Measurements from ENCODE around the gene SYNPR. TPM values are rescaled to one million over a fixed set of nuclear protein-coding genes. Genes with fewer than 3 reads are reported as not detected.

SYNPR gene
- total RNA-seq, 2 experiments from 2014 or later, result not detected

- no peak overlapping the region for H3K27ac ChIP-seq (ENCODE audit: low read depth, low read length, poor library complexity, severe bottlenecking)
- H3K9me2 ChIP-seq (ENCODE audit: insufficient read depth, low read length), result no peaks in the 10 kb centered on the region
- ChIA-PET CTCF (ENCODE audit: unreplicated experiment) (no interaction called here), POLR2A (interaction anchor here (0.7 kb wide), 1 partner anchor 212 kb away, joined by 3 read pairs; no protein-coding TSS in a partner anchor)
- no peak overlapping the region for H3K4me3 ChIP-seq (ENCODE audit: low read depth, low read length, poor library complexity, severe bottlenecking)
- no peaks in the 10 kb centered on the region for H3K36me3 ChIP-seq (ENCODE audit: insufficient read depth, low read length)
- no peaks in the 10 kb centered on the region for H3K4me1 ChIP-seq (ENCODE audit: insufficient read depth, low read length, poor library complexity, severe bottlenecking)
- no peak overlapping the region for H3K4me2 ChIP-seq (ENCODE audit: low read length)
- H3K79me2 ChIP-seq (ENCODE audit: insufficient read depth, low read depth, low read length), result no peaks in the 10 kb centered on the region
- intact Hi-C loops (cut with micrococcal nuclease; ENCODE audit: unreplicated experiment), result no loop called here
- H3K9me3 ChIP-seq (ENCODE audit: low read length), result no peaks in the 10 kb centered on the region
- H4K20me1 ChIP-seq (ENCODE audit: insufficient read depth, low read length), result no peaks in the 10 kb centered on the region
- DNase-seq (ENCODE audit: low spot score), result no peak
- H2AFZ ChIP-seq (ENCODE audit: low read length), result no peak overlapping the region
- no TSS peak for BruUV-seq (replicated peaks)
- TF ChIP-seq CTCF (conservative IDR thresholded peaks at IDR 0.05; ENCODE audit: low read length) (no peak), EZH2phosphoT487 (IDR thresholded peaks at IDR 0.05; ENCODE audit: borderline replicate concordance, low read depth, low read length) (no peak)
These were observed 331.7 kb downstream of the SYNPR start for GRCh38 chr3:63609834-63610233.

GRCh38 chr3:63611382-63611781, 333.3 kb downstream of the SYNPR start:
- no peaks in the 10 kb centered on the region for H4K20me1 ChIP-seq (ENCODE audit: insufficient read depth, low read length)
- H2AFZ ChIP-seq (ENCODE audit: low read length), result no peak overlapping the region
- H3K9me3 ChIP-seq (ENCODE audit: low read length), result no peaks in the 10 kb centered on the region
- H3K9me2 ChIP-seq (ENCODE audit: insufficient read depth, low read length), result no peaks in the 10 kb centered on the region
- no peaks in the 10 kb centered on the region for H3K4me1 ChIP-seq (ENCODE audit: insufficient read depth, low read length, poor library complexity, severe bottlenecking)
- H3K4me3 ChIP-seq (ENCODE audit: low read depth, low read length, poor library complexity, severe bottlenecking), result no peak overlapping the region
- BruUV-seq (replicated peaks), result no TSS peak
- ChIA-PET POLR2A (interaction anchor here (0.5 kb wide), 1 partner anchor 242 kb away, joined by 3 read pairs; no protein-coding TSS in a partner anchor), CTCF (ENCODE audit: unreplicated experiment) (no interaction called here)
- no peak for DNase-seq (ENCODE audit: low spot score)
- H3K79me2 ChIP-seq (ENCODE audit: insufficient read depth, low read depth, low read length), result no peaks in the 10 kb centered on the region
- TF ChIP-seq CTCF (conservative IDR thresholded peaks at IDR 0.05; ENCODE audit: low read length), result no peak
- no peak for TF ChIP-seq EZH2phosphoT487 (IDR thresholded peaks at IDR 0.05; ENCODE audit: borderline replicate concordance, low read depth, low read length)
- H3K36me3 ChIP-seq (ENCODE audit: insufficient read depth, low read length), result no peaks in the 10 kb centered on the region
- intact Hi-C loops (cut with micrococcal nuclease; ENCODE audit: unreplicated experiment), result no loop called here
- H3K4me2 ChIP-seq (ENCODE audit: low read length), result no peak overlapping the region
- no peak overlapping the region for H3K27ac ChIP-seq (ENCODE audit: low read depth, low read length, poor library complexity, severe bottlenecking)

GRCh38 chr3:63613561-63613960, 335.5 kb downstream of the SYNPR start:
- BruUV-seq (replicated peaks), result no TSS peak

More at GRCh38 chr3:63613561-63613960, 335.5 kb downstream of the SYNPR start:
- no peaks in the 10 kb centered on the region for H4K20me1 ChIP-seq (ENCODE audit: insufficient read depth, low read length)
- no peak overlapping the region for H3K4me2 ChIP-seq (ENCODE audit: low read length)
- CTCF ChIA-PET (ENCODE audit: unreplicated experiment), result no interaction called here
- DNase-seq (ENCODE audit: low spot score), result no peak
- H3K27ac ChIP-seq (ENCODE audit: low read depth, low read length, poor library complexity, severe bottlenecking), result no peak overlapping the region
- POLR2A ChIA-PET, result no interaction called here
- H3K36me3 ChIP-seq (ENCODE audit: insufficient read depth, low read length), result no peaks in the 10 kb centered on the region
- no peaks in the 10 kb centered on the region for H3K79me2 ChIP-seq (ENCODE audit: insufficient read depth, low read depth, low read length)
- no peaks in the 10 kb centered on the region for H3K4me1 ChIP-seq (ENCODE audit: insufficient read depth, low read length, poor library complexity, severe bottlenecking)
- H3K9me2 ChIP-seq (ENCODE audit: insufficient read depth, low read length), result no peaks in the 10 kb centered on the region
- no peak overlapping the region for H3K4me3 ChIP-seq (ENCODE audit: low read depth, low read length, poor library complexity, severe bottlenecking)
- no peak overlapping the region for H2AFZ ChIP-seq (ENCODE audit: low read length)
- intact Hi-C loops (cut with micrococcal nuclease; ENCODE audit: unreplicated experiment), result no loop called here
- H3K9me3 ChIP-seq (ENCODE audit: low read length), result no peaks in the 10 kb centered on the region
- no peak for TF ChIP-seq CTCF (conservative IDR thresholded peaks at IDR 0.05; ENCODE audit: low read length)

Data from OCI-LY7 (cell line).